B cell (primary cell): ENCODE data around the gene PSMD1. TPM values are rescaled to one million over a fixed set of nuclear protein-coding genes. Genes with fewer than 3 reads are reported as not detected.

Experiments
- ATAC-seq: fragments of 200-7000 bp; cut with Tn5 transposase; one replicate; pipeline ENCODE4 v1.10.0; 2021; ENCODE audit warnings: low read depth, mild to moderate bottlenecking, moderate number of reproducible peaks, moderate library complexity
- CTCF ChIA-PET: fragments of 350-600 bp; sonication (Branson Sonifier 250); formaldehyde crosslinking; loops from one replicate; lab custom pipeline; 2021; ENCODE audit warnings: antibody characterized with exemption, inconsistent platforms; lab: Charles Lee
- POLR2A ChIA-PET: fragments of 350-600 bp; sonication (Branson Sonifier 250); formaldehyde crosslinking; loops from one replicate; lab custom pipeline; 2021; ENCODE audit warnings: antibody characterized with exemption; lab: Charles Lee
- DNase-seq: peaks from one replicate; pipeline ENCODE4 v3.0.0; 2013
- H2AFZ ChIP-seq: 2 replicates; pipeline ENCODE4 v1.6.1; 2012; ENCODE audit warnings: mild to moderate bottlenecking, low read depth, low read length; ENCODE audit not compliant: insufficient read depth, poor library complexity, severe bottlenecking
- H3K27ac ChIP-seq, 2 donors: 1 replicate in 1 of 2; 2 replicates in 1 of 2; pipeline ENCODE4 v1.5.1; 2012 to 2013; ENCODE audit warnings: low read length in 2 of 2, mild to moderate bottlenecking in 2 of 2, moderate library complexity in 1 of 2
- H3K27me3 ChIP-seq, 4 experiments: fragments of 200-600 bp in 1 of 4; sonication (generic) in 1 of 4; replicated peaks in 1 of 4; 1 replicate in 2 of 4; 2 replicates in 2 of 4; pipeline versions ENCODE4 v1.6.1 to v1.7.0; 2013 to 2016; ENCODE audit warnings: low read length in 3 of 4, mild to moderate bottlenecking in 2 of 4, mixed read lengths in 1 of 4, moderate library complexity in 1 of 4; ENCODE audit not compliant: insufficient read depth in 4 of 4, control insufficient read depth in 3 of 4; ENCODE audit errors: control extremely low read depth in 1 of 4
- H3K36me3 ChIP-seq, 2 experiments: replicated peaks in 1 of 2; 1 replicate in 1 of 2; 2 replicates in 1 of 2; pipeline versions ENCODE4 v1.6.1 to v1.7.1; 2013; ENCODE audit warnings: low read length in 1 of 2; ENCODE audit not compliant: insufficient read depth in 2 of 2, control insufficient read depth in 1 of 2; ENCODE audit errors: control extremely low read depth in 1 of 2, extremely low read depth in 1 of 2
- H3K4me1 ChIP-seq, 2 donors: fragments of 200-600 bp in 1 of 2; sonication (generic) in 1 of 2; 1 replicate in 1 of 2; 2 replicates in 1 of 2; pipeline versions ENCODE4 v1.5.1 to v1.6.1; 2013 to 2017; ENCODE audit warnings: low read length in 2 of 2; ENCODE audit not compliant: control insufficient read depth in 2 of 2, insufficient read depth in 2 of 2
- H3K4me2 ChIP-seq: replicated peaks from 2 replicates; pipeline ENCODE3; 2012; ENCODE audit warnings: mild to moderate bottlenecking, low read depth, low read length; ENCODE audit not compliant: poor library complexity, severe bottlenecking
- H3K4me3 ChIP-seq, 5 experiments: fragments of 200-600 bp in 1 of 5; sonication (generic) in 1 of 5; 1 replicate in 3 of 5; 2 replicates in 2 of 5; pipeline versions ENCODE4 v1.5.1 to v1.7.0; 2011 to 2016; ENCODE audit warnings: low read length in 4 of 5, mild to moderate bottlenecking in 4 of 5, low read depth in 2 of 5, control low read depth in 1 of 5, moderate library complexity in 1 of 5; ENCODE audit not compliant: insufficient read depth in 1 of 5; ENCODE audit errors: control extremely low read depth in 1 of 5, extremely low read depth in 1 of 5
- H3K79me2 ChIP-seq: fragments of 200-600 bp; sonication (generic); one replicate; pipeline ENCODE4 v1.6.0; 2016; ENCODE audit warnings: low read length; ENCODE audit not compliant: control insufficient read depth, insufficient read depth
- H3K9ac ChIP-seq: fragments of 200-600 bp; sonication (generic); 2 replicates; pipeline ENCODE4 v1.6.1; 2017; ENCODE audit warnings: mild to moderate bottlenecking, low read length, moderate library complexity
- H3K9me3 ChIP-seq, 3 donors: one replicate each; pipeline versions ENCODE4 v1.6.1 to v1.7.1; 2013; ENCODE audit warnings: low read length in 2 of 3; ENCODE audit not compliant: control insufficient read depth in 2 of 3, insufficient read depth in 1 of 3; ENCODE audit errors: control extremely low read depth in 1 of 3
- H4K20me1 ChIP-seq: 2 replicates; pipeline ENCODE4 v1.6.0; 2012; ENCODE audit warnings: mild to moderate bottlenecking, low read length; ENCODE audit not compliant: insufficient read depth, control insufficient read depth, poor library complexity, severe bottlenecking
- H3K27ac Mint-ChIP-seq: one replicate; pipeline ENCODE4 v1.8.0; 2021; ENCODE audit warnings: mixed read lengths
- H3K27me3 Mint-ChIP-seq: one replicate; pipeline ENCODE4 v1.8.0; 2021; ENCODE audit warnings: mixed read lengths
- H3K4me1 Mint-ChIP-seq: one replicate; pipeline ENCODE4 v1.8.0; 2021; ENCODE audit warnings: mixed read lengths
- H3K4me3 Mint-ChIP-seq: one replicate; pipeline ENCODE4 v1.8.0; 2021; ENCODE audit warnings: mixed read lengths
- H3K9me3 Mint-ChIP-seq: one replicate; pipeline ENCODE4 v1.8.0; 2022; ENCODE audit warnings: mixed read lengths; ENCODE audit not compliant: insufficient read depth
- CTCF ChIP-seq: fragments of 200-600 bp; IDR thresholded peaks from one replicate; pipeline ENCODE4 v1.8.0; 2022; ENCODE audit warnings: antibody characterized with exemption, mild to moderate bottlenecking
- EZH2 ChIP-seq: IDR thresholded peaks from 2 replicates; pipeline ENCODE4 v1.6.1; 2012; ENCODE audit warnings: borderline replicate concordance, low read depth, mild to moderate bottlenecking, moderate library complexity, low read length; ENCODE audit not compliant: insufficient read depth, poor library complexity, severe bottlenecking
- WGBS: methylation state at CpG from one replicate; pipeline ENCODE4 v1.1.5; 2013; ENCODE audit warnings: missing lambda C conversion rate; ENCODE audit not compliant: insufficient coverage; 5-methylcytosine and 5-hydroxymethylcytosine counted together
- intact Hi-C: fragments of 100-400 bp; cut with micrococcal nuclease; formaldehyde crosslinking; loops from one replicate; pipeline ENCODE4 v1.10.0; 2022
- polyA plus RNA-seq: library from polyadenylated mRNA; depleted of rRNA; stranded (reverse); fragments of >200 nt; gene quantifications from 2 replicates; pipeline ENCODE4 v1.2.3, GENCODE V29; 2012
- total RNA-seq, 2 donors: library from RNA; stranded (reverse); fragments of 120-200 nt in 1 of 2; gene quantifications; 1 replicate in 1 of 2; 2 replicates in 1 of 2; pipeline versions ENCODE4 v1.2.3 to v1.2.4, GENCODE V29; 2013 to 2022

The PSMD1 gene
- total and polyA plus RNA-seq, 2 donors (not counting 1 experiment from before 2014, with no cell fraction given), result 21.5 to 48.2 TPM

- WGBS, result no CpG with 5 or more reads among the region's 1 CpG
- ATAC-seq, result no peak
- CTCF ChIA-PET, result interaction anchor here (0.6 kb wide), 1 partner anchor 320 kb away, joined by 6 read pairs; no protein-coding TSS in a partner anchor
- Histone ChIP-seq H3K9me3 (no peaks in the 10 kb centered on the region), H4K20me1 (no peaks in the 10 kb centered on the region), H2AFZ (no peak overlapping the region), H3K36me3 (no peaks in the 10 kb centered on the region), H3K4me3 (no peak overlapping the region), H3K4me1 (peaks cover 2 to 4% of the 10 kb centered on the region in 2 donors), H3K27me3 (no peaks in the 10 kb centered on the region), H3K9ac (no peak overlapping the region), H3K4me2 (no peak overlapping the region), H3K27ac (no peak overlapping the region), H3K79me2 (peaks cover under 1% of the 10 kb centered on the region)
- peaks cover 27% of the 10 kb centered on the region for H3K4me1 Mint-ChIP-seq
- no peaks in the 10 kb centered on the region for H3K27me3 Mint-ChIP-seq
- DNase-seq, result no peak
- no peak for TF ChIP-seq EZH2
- intact Hi-C loops, result no loop called here
- POLR2A ChIA-PET, result no interaction called here
- no peak overlapping the region for H3K4me3 Mint-ChIP-seq
- H3K27ac Mint-ChIP-seq, result no peak overlapping the region
- H3K9me3 Mint-ChIP-seq, result no peaks in the 10 kb centered on the region
Observed at GRCh38 chr2:231132129-231132528, 75.5 kb downstream of the PSMD1 start.

GRCh38 chr2:231133365-231134099, 76.9 kb downstream of the PSMD1 start:
- Histone ChIP-seq H3K4me2 (no peak overlapping the region), H3K9ac (no peak overlapping the region), H3K9me3 (no peaks in the 10 kb centered on the region), H3K27ac (no peak overlapping the region), H3K79me2 (peaks cover 4% of the 10 kb centered on the region), H3K4me3 (no peak overlapping the region), H4K20me1 (no peaks in the 10 kb centered on the region), H3K36me3 (no peaks in the 10 kb centered on the region), H2AFZ (no peak overlapping the region), H3K27me3 (no peaks in the 10 kb centered on the region), H3K4me1 (peaks cover 2 to 4% of the 10 kb centered on the region in 2 donors)
- Mint-ChIP-seq H3K27ac (no peak overlapping the region), H3K9me3 (no peaks in the 10 kb centered on the region), H3K27me3 (no peaks in the 10 kb centered on the region), H3K4me3 (no peak overlapping the region), H3K4me1 (peaks cover 27% of the 10 kb centered on the region)
- TF ChIP-seq CTCF (no peak), EZH2 (no peak)
- intact Hi-C loops, result no loop called here
- ChIA-PET CTCF (no interaction called here), POLR2A (interaction anchor here (0.6 kb wide), 1 partner anchor 498 kb away, joined by 5 read pairs; no protein-coding TSS in a partner anchor)
- no peak for ATAC-seq
- no CpG with 5 or more reads among the region's 1 CpG for WGBS
- DNase-seq, result no peak
